T-helper 22 cell (primary cell): Measurements from ENCODE around the gene RBPJL.
A peak's percentile ranks its signal among the peaks of the same experiment; 100 is the strongest.

Experiments used
- DNase-seq: peaks from one replicate; pipeline ENCODE4 v3.0.0-alpha.2; 2020; ENCODE audit warnings: low read depth

RBPJL gene

GRCh38 chr20:45362804-45363610 is 56.4 kb downstream of the RBPJL start, which contains the start of gene SYS1:
Gene SYS1 (plus strand): TSS chr20:45363156. CDS start chr20:45363532, 376 bp downstream.
- DNase-seq: peak; percentile 98

GRCh38 chr20:45363611-45364492 is 57.2 kb downstream of the RBPJL start:
- no peak for DNase-seq

- no peak for DNase-seq
Observed at GRCh38 chr20:45365444-45365970, 58.9 kb downstream of the RBPJL start.

- DNase-seq: no peak
Observed at GRCh38 chr20:45366192-45366591, 59.6 kb downstream of the RBPJL start.

- no peak for DNase-seq
Observed at GRCh38 chr20:45366631-45367030, 60.0 kb downstream of the RBPJL start.

- no peak for DNase-seq
Observed at GRCh38 chr20:45367126-45367525, 60.5 kb downstream of the RBPJL start.
